Neural cell (in vitro differentiated cells): ENCODE data around the gene BMP7.

Experiments used
- EP300 ChIP-seq: fragments of 450-650 bp; conservative IDR thresholded peaks from 2 replicates; pipeline ENCODE4 v1.6.1; 2014; ENCODE audit warnings: antibody characterized with exemption, mild to moderate bottlenecking, moderate library complexity; ENCODE audit not compliant: poor library complexity, severe bottlenecking
- EZH2 ChIP-seq: fragments of 200-600, 300-800 bp; shearing (Covaris generic), sonication (generic); IDR thresholded peaks from 2 replicates; pipeline ENCODE4 v1.6.1; 2014; ENCODE audit warnings: antibody characterized with exemption, low read length, borderline replicate concordance, mild to moderate bottlenecking; ENCODE audit not compliant: insufficient read depth, poor library complexity, severe bottlenecking
- POLR2AphosphoS5 ChIP-seq: IDR thresholded peaks from 2 replicates; pipeline ENCODE4 v1.6.1; 2012
- SMC3 ChIP-seq: fragments of 450-650 bp; conservative IDR thresholded peaks from 2 replicates; pipeline ENCODE4 v1.6.1; 2014; ENCODE audit warnings: antibody characterized with exemption, mild to moderate bottlenecking, moderate library complexity; ENCODE audit not compliant: poor library complexity
- TAF1 ChIP-seq: IDR thresholded peaks from 2 replicates; pipeline ENCODE4 v1.6.1; 2012; ENCODE audit warnings: low read depth
- TF ChIP-seq, protein P1 (sequence below): fragments of 450-650 bp; IDR thresholded peaks from 2 replicates; pipeline ENCODE4 v1.5.1; 2014; ENCODE audit warnings: antibody characterized with exemption, mild to moderate bottlenecking, moderate library complexity; ENCODE audit not compliant: poor library complexity, severe bottlenecking
- TF ChIP-seq, protein P2 (sequence below): IDR thresholded peaks from 2 replicates; pipeline ENCODE4 v1.6.1; 2012; ENCODE audit warnings: borderline replicate concordance

DNA sequence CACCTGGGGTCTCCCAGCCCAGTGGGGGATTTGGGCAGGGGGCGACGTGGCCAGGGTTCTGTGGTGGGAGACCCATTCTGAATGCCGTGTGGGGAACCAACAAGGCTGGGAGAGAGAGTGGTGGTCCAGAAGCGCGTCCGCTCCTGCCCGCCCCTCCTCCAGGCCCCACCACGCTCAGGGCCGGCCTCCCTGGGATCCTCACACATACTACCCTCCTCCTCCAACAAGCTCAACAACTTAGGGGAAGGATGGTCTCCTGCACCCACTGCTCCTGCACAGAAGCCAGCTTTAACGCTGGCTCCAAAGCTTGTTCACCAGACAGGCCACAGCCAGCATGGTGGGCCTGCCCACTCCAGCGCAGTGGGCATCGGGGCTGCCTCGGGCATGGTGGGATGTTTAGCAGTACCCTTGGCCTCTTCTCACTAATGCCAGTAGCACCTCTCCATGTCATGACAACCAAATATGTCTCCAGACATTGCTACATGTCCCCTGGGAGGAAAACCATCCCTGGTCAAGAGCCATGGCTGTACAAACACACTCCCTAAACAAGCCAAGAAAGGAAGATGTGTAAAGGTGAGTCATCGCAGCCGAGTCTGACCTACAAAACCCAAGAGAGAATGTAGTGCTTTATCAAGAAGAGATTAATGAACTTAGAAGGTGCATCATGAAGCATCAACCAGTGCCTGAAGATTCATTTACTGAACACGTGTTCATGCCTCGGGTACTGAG is 75.7 kb downstream of the BMP7 start:
- TF ChIP-seq, protein P1, sequence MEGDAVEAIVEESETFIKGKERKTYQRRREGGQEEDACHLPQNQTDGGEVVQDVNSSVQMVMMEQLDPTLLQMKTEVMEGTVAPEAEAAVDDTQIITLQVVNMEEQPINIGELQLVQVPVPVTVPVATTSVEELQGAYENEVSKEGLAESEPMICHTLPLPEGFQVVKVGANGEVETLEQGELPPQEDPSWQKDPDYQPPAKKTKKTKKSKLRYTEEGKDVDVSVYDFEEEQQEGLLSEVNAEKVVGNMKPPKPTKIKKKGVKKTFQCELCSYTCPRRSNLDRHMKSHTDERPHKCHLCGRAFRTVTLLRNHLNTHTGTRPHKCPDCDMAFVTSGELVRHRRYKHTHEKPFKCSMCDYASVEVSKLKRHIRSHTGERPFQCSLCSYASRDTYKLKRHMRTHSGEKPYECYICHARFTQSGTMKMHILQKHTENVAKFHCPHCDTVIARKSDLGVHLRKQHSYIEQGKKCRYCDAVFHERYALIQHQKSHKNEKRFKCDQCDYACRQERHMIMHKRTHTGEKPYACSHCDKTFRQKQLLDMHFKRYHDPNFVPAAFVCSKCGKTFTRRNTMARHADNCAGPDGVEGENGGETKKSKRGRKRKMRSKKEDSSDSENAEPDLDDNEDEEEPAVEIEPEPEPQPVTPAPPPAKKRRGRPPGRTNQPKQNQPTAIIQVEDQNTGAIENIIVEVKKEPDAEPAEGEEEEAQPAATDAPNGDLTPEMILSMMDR = no peak
- TF ChIP-seq, protein P2, sequence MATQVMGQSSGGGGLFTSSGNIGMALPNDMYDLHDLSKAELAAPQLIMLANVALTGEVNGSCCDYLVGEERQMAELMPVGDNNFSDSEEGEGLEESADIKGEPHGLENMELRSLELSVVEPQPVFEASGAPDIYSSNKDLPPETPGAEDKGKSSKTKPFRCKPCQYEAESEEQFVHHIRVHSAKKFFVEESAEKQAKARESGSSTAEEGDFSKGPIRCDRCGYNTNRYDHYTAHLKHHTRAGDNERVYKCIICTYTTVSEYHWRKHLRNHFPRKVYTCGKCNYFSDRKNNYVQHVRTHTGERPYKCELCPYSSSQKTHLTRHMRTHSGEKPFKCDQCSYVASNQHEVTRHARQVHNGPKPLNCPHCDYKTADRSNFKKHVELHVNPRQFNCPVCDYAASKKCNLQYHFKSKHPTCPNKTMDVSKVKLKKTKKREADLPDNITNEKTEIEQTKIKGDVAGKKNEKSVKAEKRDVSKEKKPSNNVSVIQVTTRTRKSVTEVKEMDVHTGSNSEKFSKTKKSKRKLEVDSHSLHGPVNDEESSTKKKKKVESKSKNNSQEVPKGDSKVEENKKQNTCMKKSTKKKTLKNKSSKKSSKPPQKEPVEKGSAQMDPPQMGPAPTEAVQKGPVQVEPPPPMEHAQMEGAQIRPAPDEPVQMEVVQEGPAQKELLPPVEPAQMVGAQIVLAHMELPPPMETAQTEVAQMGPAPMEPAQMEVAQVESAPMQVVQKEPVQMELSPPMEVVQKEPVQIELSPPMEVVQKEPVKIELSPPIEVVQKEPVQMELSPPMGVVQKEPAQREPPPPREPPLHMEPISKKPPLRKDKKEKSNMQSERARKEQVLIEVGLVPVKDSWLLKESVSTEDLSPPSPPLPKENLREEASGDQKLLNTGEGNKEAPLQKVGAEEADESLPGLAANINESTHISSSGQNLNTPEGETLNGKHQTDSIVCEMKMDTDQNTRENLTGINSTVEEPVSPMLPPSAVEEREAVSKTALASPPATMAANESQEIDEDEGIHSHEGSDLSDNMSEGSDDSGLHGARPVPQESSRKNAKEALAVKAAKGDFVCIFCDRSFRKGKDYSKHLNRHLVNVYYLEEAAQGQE = no peak
- no peak for TF ChIP-seq SMC3
- no peak for TF ChIP-seq POLR2AphosphoS5
- no peak for TF ChIP-seq EZH2
- TF ChIP-seq EP300 = no peak
- no peak for TF ChIP-seq TAF1
